Measurements from ENCODE around the gene LTV1.

DNA sequence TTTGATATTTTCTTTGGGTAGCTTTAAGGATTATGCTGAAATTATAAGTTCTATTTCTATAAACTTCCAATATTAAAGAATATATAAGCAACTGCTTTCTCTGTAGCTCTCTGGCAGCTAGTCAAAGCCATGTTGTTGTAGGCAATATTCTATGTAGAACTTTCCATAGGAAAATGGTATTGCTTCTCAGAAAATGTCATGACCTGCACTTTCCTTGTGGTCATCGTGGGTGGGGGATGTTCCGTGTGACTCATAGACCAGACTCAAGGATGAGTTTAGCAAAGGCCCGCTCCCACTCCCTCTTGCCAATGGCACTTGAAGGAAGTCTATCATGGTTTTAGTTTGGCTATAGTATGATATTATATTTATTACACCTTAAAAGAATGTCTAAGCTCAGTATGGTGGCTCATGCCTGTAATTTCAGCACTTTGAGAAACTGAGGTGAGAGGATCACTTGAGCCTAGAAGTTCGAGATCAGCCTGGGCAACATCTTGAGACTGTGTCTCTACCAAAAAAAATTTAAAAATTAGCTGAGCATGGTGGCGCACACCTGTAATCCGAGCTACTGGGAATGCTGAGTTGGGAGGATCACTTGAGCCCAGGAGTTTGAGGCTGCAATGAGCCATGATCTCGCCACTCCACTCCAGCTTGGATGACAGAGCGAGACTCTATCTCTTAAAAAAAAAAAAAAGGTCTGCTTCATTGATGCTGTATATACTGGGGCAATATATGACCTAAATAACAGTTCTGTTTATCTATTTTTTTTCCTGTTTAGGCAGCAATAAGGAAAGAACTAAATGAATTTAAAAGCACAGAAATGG, 36.6 kb upstream of the LTV1 start:
- TF ChIP-seq, protein P1, sequence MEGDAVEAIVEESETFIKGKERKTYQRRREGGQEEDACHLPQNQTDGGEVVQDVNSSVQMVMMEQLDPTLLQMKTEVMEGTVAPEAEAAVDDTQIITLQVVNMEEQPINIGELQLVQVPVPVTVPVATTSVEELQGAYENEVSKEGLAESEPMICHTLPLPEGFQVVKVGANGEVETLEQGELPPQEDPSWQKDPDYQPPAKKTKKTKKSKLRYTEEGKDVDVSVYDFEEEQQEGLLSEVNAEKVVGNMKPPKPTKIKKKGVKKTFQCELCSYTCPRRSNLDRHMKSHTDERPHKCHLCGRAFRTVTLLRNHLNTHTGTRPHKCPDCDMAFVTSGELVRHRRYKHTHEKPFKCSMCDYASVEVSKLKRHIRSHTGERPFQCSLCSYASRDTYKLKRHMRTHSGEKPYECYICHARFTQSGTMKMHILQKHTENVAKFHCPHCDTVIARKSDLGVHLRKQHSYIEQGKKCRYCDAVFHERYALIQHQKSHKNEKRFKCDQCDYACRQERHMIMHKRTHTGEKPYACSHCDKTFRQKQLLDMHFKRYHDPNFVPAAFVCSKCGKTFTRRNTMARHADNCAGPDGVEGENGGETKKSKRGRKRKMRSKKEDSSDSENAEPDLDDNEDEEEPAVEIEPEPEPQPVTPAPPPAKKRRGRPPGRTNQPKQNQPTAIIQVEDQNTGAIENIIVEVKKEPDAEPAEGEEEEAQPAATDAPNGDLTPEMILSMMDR (IDR thresholded peaks at IDR 0.05; ENCODE audit: extremely low read depth in 1 of 2, insufficient read depth in 1 of 2, low read depth in 1 of 2, low read length in 2 of 2), result no peak
- TF ChIP-seq, protein P2, sequence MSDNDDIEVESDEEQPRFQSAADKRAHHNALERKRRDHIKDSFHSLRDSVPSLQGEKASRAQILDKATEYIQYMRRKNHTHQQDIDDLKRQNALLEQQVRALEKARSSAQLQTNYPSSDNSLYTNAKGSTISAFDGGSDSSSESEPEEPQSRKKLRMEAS (IDR thresholded peaks at IDR 0.05; ENCODE audit: insufficient read depth, insufficient read length), result no peak
- no peak for TF ChIP-seq POLR2A (IDR thresholded peaks at IDR 0.05; ENCODE audit: low read depth, low read length)
- no peak for TF ChIP-seq EZH2 (IDR thresholded peaks at IDR 0.05; ENCODE audit: borderline replicate concordance, low read depth, low read length, severe bottlenecking)

Data from endothelial cell of umbilical vein (primary cell).